AG04449 (cell line): ENCODE measurements around the gene ERVV-1.
A peak's percentile ranks its signal among the peaks of the same experiment; 100 is the strongest.

Experiments used
- CTCF ChIA-PET: fragments of 350-600 bp; formaldehyde crosslinking; extraction: SDS; loops from one replicate; lab custom pipeline; 2021; ENCODE audit warnings: antibody characterized with exemption; lab: Yijun Ruan, JAX
- POLR2A ChIA-PET: fragments of 400-600, 350-600 bp; formaldehyde crosslinking; extraction: SDS; loops from one replicate; lab custom pipeline; 2020; ENCODE audit warnings: antibody characterized with exemption, inconsistent platforms; lab: Yijun Ruan, JAX
- DNase-seq: peaks from one replicate; pipeline ENCODE4 v3.0.0-alpha.2; 2010; ENCODE audit warnings: low read depth, low spot score
- H3K4me3 ChIP-seq: 2 replicates; pipeline ENCODE4 v1.5.1; 2011; ENCODE audit warnings: low read depth, mild to moderate bottlenecking, control low read depth, low read length
- TF ChIP-seq, protein P1 (sequence below): IDR thresholded peaks from one replicate; pipeline ENCODE4 v1.5.1; 2011; ENCODE audit warnings: mild to moderate bottlenecking, moderate library complexity, low read length, control low read depth, inconsistent platforms; ENCODE audit not compliant: insufficient read depth; ENCODE audit errors: missing control alignments

The ERVV-1 gene

DNA sequence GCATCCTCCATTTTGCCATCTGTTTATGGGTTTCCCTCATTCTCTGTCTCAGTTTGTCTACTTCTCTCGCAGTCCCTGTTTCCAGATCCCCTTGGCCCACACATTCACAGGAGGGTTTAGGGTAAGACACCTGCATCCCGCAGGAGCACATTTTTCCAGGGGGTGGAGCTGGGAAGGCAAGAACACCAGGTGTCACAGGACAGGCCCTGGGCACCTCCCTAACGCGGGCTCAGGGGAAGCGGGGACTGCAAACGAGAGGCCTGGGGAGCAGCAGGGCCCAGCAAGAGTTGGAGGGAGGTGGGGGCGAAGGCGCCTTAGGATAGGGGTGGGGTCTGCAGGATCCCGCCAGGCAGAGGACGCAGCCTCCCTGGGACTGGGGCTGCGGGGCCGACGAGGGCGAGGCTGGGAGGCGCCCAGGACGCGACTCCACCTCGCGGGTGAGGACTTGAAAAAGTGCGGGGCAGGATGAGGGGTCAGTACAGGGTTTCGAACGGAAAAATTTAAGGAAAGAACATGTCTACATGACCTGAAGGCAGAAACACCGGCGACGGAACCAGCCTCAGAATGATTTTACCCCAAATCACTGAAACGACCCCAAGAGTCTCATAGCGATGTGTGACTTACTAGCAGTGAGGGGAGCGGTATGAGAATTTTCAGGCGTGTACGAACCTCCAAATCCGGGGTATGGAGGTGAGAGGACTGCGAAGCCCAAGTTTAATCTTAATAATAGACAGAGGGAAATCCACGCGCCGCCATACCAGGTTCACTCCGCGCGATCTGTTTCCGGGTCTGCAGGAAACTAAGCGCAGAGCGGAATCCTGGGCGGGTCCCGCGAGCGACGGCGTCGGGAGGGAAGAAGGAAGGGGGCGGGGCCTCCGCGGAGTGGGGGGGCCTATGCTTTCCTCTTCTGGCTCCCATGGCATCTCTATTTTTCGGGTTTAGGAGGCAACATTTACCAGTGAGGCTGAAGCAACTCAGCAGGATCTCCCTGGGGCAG lies 23.7 kb downstream of the ERVV-1 start:
- CTCF ChIA-PET, result no interaction called here
- POLR2A ChIA-PET, result no interaction called here
- TF ChIP-seq, protein P1, sequence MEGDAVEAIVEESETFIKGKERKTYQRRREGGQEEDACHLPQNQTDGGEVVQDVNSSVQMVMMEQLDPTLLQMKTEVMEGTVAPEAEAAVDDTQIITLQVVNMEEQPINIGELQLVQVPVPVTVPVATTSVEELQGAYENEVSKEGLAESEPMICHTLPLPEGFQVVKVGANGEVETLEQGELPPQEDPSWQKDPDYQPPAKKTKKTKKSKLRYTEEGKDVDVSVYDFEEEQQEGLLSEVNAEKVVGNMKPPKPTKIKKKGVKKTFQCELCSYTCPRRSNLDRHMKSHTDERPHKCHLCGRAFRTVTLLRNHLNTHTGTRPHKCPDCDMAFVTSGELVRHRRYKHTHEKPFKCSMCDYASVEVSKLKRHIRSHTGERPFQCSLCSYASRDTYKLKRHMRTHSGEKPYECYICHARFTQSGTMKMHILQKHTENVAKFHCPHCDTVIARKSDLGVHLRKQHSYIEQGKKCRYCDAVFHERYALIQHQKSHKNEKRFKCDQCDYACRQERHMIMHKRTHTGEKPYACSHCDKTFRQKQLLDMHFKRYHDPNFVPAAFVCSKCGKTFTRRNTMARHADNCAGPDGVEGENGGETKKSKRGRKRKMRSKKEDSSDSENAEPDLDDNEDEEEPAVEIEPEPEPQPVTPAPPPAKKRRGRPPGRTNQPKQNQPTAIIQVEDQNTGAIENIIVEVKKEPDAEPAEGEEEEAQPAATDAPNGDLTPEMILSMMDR, result no peak
- no peak for DNase-seq
- H3K4me3 ChIP-seq, result peak overlapping the region; percentile 49

DNA sequence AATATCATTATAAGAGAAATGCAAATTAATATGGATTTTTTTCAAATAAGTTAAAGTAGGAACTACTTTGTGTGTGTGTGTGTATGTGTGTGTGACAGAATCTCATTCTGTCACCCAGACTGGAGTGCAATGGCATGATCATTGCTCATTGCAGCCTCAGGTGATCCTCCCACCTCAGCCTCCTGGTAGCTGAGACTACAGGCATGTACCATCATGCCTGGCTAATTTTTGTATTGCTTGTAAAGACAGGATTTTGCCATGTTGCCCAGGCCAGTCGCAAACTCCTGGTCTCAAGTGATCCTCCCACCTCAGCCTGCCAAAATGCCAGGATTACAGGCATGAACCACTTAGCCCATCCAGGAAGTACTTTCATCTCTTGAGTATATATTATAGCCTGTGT lies 27.6 kb downstream of the ERVV-1 start:
- ChIA-PET POLR2A (no interaction called here), CTCF (no interaction called here)
- TF ChIP-seq, protein P1, result no peak
- DNase-seq, result no peak
- no peak overlapping the region for H3K4me3 ChIP-seq

DNA sequence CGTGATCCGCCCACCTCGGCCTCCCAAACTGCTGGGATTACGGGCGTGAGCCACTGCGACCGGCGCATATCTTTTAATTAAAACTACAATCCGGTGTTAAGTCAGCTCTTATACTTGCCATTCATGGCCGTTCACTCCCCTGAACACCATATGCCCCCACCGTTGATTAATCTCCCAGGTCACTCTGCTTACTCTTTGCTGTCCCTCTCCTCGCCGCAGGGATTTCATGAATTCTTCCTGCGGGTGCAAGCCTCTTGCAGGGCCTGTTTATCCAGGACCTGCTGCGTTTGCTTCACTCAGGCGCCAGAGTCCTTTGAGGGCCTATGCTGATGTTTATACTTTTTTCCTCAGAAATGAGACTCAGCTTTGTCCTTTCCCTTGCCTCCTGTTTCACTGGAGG lies 31.8 kb downstream of the ERVV-1 start:
- POLR2A ChIA-PET, result no interaction called here
- no peak for DNase-seq
- CTCF ChIA-PET, result no interaction called here
- no peak overlapping the region for H3K4me3 ChIP-seq
- TF ChIP-seq, protein P1, result no peak

DNA sequence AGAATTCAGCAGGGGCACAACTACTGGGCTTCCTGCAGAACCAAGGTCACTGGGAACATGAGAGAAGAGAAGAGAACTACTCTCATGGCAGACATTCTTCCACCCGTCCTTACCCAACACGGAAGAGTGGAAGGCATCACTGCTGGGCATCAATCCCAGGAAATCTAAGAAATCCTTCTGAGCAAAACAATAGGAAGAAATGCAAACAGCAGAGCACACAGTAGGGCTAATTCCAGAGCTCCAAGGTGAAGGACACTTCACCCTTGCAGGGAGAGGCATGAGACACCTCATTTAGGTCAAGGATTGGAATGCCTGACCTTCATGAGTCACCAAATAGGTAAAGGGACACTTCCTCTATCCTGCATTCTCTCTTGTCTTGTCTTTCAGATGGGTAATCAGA lies 33.7 kb downstream of the ERVV-1 start:
- no peak overlapping the region for H3K4me3 ChIP-seq
- CTCF ChIA-PET, result no interaction called here
- POLR2A ChIA-PET, result no interaction called here
- TF ChIP-seq, protein P1, result no peak
- DNase-seq, result no peak

DNA sequence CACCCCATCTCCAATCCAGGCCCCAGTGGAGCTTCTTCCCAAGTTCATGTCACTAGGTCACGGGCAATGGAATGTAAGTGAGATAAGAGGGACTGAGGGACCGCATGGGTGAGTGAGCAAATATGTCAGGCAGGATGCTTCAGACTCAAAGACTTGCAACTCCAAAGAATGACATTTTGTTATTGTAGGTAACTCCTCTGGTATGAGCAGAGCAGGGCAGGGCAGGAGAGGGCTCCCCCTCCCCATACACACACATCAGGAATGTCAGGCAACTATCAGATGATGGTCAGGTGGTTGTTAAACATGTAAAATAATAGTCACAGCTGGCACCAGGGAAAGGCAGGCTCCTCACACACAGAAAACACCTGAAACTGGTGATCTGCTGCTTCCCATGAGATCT lies 41.4 kb downstream of the ERVV-1 start:
- H3K4me3 ChIP-seq, result no peak overlapping the region
- DNase-seq, result no peak
- CTCF ChIA-PET, result no interaction called here
- TF ChIP-seq, protein P1, result no peak
- POLR2A ChIA-PET, result no interaction called here

DNA sequence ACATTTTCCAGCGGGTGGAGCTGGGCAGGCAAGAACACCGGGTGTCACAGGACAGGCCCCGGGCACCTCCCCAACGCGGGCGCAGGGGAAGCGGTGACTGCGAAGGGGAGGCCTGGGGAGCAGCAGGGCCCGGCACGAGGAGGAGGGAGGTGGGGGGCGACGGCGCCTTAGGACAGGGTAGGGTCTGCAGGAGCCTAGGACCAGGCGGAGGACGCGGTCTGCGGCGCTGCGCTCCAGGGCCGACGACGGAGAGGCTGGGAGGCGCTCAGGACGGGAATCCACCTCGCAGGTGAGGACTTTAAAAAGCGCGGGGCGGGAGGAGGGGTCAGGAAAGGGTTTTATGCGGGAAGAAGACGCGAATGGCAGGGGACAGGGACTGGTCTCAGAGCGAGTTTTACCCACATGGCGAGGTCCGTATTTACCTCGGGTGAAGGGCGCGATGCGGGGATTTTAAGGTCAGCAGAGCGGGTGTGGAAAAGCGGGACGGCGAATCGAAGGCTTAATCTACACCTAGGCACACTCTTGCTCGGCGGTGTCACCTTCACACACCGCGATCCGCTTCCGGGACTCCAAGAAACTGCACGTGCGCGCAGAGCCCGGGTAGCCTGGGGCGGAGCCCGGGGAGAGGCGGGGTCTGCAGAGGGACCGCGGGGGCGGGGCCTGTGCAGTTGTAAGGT lies 44.3 kb downstream of the ERVV-1 start:
- CTCF ChIA-PET, result no interaction called here
- POLR2A ChIA-PET, result no interaction called here
- TF ChIP-seq, protein P1, result no peak
- H3K4me3 ChIP-seq, result peak overlapping the region; percentile 41
- no peak for DNase-seq
